ENCODE measurements around the gene NEU2. TPM values are rescaled to one million over a fixed set of nuclear protein-coding genes. Genes with fewer than 3 reads are reported as not detected.

NEU2 gene
- total and polyA plus RNA-seq, 3 experiments from 2014 or later = not detected

GRCh38 chr2:233059547-233059796 lies 27.0 kb downstream of the NEU2 start:
- Mint-ChIP-seq H3K27ac (peak overlapping the region; percentile 94 to 100 (median 98)), H3K9me3 (peaks cover 0 to 1% (median 0%) of the 10 kb centered on the region in 5 donors), H3K27me3 (no peaks in the 10 kb centered on the region), H3K4me3 (peak overlapping the region in 6 of 7 donors; percentile 90 to 98 (median 94)), H3K4me1 (peaks cover 31 to 43% (median 34%) of the 10 kb centered on the region in 3 donors), H3K36me3 (peaks cover 0 to 40% (median 0%) of the 10 kb centered on the region in 3 donors)
- Histone ChIP-seq H3K9me3 (ENCODE audit: low read length) (no peaks in the 10 kb centered on the region), H3K27me3 (ENCODE audit: insufficient read depth, low read length, poor library complexity, severe bottlenecking) (no peaks in the 10 kb centered on the region), H3K4me1 (ENCODE audit: insufficient read depth, low read length) (peaks cover 40% of the 10 kb centered on the region), H3K4me3 (ENCODE audit: low read length) (peak overlapping the region; percentile 100), H3K36me3 (ENCODE audit: insufficient read depth, low read length) (peaks cover 4% of the 10 kb centered on the region), H3K27ac (ENCODE audit: low read depth, low read length) (peak overlapping the region; percentile 80)
- ChIA-PET CTCF (interaction anchor here (1.1 to 4.3 kb wide), 8 partner anchors 8 to 76 kb away, joined by 3 to 52 read pairs (median 14); no protein-coding TSS in a partner anchor), POLR2A (interaction anchor here (0.6 to 3.3 kb wide), 5 partner anchors 17 to 249 kb away, joined by 3 to 43 read pairs (median 12); no protein-coding TSS in a partner anchor)
- no peak for DNase-seq

DNA sequence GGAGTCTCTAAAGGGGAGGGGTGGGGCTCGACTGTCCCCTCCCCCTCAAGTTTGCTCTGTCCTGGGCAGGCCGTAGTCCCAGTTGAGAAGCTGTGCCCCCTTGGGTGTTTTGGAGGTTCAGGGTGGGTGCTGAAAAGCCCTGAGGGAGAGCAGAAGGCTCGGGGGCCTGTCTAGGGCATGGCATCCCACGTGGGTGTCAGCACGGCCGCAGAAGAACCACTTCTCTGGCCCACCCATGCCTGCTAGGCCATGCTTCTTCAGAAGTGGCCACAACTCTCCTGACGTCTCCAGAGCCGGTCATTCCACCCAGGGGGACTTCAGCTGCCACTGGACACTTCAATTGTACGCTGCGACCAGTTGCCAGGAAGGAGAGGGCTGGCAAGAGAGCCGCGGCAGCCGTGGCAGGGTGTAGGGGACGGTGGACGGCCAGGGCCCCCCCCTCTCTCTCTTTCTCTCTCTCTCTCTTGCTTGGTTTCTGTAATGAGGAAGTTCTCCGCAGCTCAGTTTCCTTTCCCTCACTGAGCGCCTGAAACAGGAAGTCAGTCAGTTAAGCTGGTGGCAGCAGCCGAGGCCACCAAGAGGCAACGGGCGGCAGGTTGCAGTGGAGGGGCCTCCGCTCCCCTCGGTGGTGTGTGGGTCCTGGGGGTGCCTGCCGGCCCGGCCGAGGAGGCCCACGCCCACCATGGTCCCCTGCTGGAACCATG lies 27.5 kb downstream of the NEU2 start, which contains the start of gene INPP5D:
INPP5D (plus strand) TSS at position 546 of the 704 bp plus-strand sequence; CDS start at position 683, 137 bp downstream.
- H3K9me3 Mint-ChIP-seq = peaks cover 0 to 1% (median 0%) of the 10 kb centered on the region in 5 donors
- peaks cover 36 to 47% (median 37%) of the 10 kb centered on the region in 3 donors for H3K4me1 Mint-ChIP-seq
- POLR2A ChIA-PET = interaction anchor here (0.7 to 3.3 kb wide), 12 partner anchors 16 to 208 kb away, joined by 3 to 43 read pairs (median 6); partner anchors contain the start of gene ATG16L1
- peaks cover 0 to 45% (median 0%) of the 10 kb centered on the region in 3 donors for H3K36me3 Mint-ChIP-seq
- Histone ChIP-seq H3K4me1 (ENCODE audit: insufficient read depth, low read length) (peaks cover 43% of the 10 kb centered on the region), H3K27ac (ENCODE audit: low read depth, low read length) (peak within 1 kb of the TSS; percentile 80), H3K9me3 (ENCODE audit: low read length) (no peaks in the 10 kb centered on the region), H3K4me3 (ENCODE audit: low read length) (peak within 1 kb of the TSS; percentile 100), H3K27me3 (ENCODE audit: insufficient read depth, low read length, poor library complexity, severe bottlenecking) (no peaks in the 10 kb centered on the region), H3K36me3 (ENCODE audit: insufficient read depth, low read length) (peaks cover 4% of the 10 kb centered on the region)
- H3K27me3 Mint-ChIP-seq = no peaks in the 10 kb centered on the region
- H3K4me3 Mint-ChIP-seq = peak within 1 kb of the TSS; percentile 90 to 98 (median 95)
- peak; percentile 62 to 87 (median 80) for DNase-seq
- peak within 1 kb of the TSS; percentile 94 to 100 (median 98) for H3K27ac Mint-ChIP-seq
- CTCF ChIA-PET = interaction anchor here (0.7 to 4.3 kb wide), 18 partner anchors 9 to 181 kb away, joined by 3 to 52 read pairs (median 6); no protein-coding TSS in a partner anchor

DNA sequence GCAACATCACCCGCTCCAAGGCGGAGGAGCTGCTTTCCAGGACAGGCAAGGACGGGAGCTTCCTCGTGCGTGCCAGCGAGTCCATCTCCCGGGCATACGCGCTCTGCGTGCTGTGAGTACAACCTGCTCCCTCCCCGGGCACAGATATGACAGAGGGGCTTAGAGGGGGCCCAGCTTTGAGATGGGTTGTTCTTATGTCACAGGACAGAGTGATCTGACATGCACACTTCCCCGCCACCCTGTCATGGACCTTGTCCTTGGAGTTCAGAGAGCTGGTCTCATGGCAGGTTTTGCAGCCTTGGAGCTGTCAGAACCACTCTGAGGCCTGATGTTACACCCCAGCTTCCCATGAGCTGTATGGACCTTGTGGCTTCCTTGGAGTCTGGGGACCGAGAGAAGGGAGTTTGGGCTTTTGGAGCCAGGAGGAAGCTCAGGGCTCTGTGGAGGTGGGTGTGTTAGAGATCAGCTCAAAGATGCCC lies 28.1 kb downstream of the NEU2 start:
- Histone ChIP-seq H3K27me3 (ENCODE audit: insufficient read depth, low read length, poor library complexity, severe bottlenecking) (no peaks in the 10 kb centered on the region), H3K4me3 (ENCODE audit: low read length) (peak overlapping the region; percentile 100), H3K4me1 (ENCODE audit: insufficient read depth, low read length) (peaks cover 47% of the 10 kb centered on the region), H3K9me3 (ENCODE audit: low read length) (no peaks in the 10 kb centered on the region), H3K27ac (ENCODE audit: low read depth, low read length) (peak overlapping the region; percentile 80), H3K36me3 (ENCODE audit: insufficient read depth, low read length) (peaks cover 4% of the 10 kb centered on the region)
- Mint-ChIP-seq H3K27me3 (no peaks in the 10 kb centered on the region), H3K4me1 (peaks cover 42 to 53% (median 42%) of the 10 kb centered on the region in 3 donors), H3K9me3 (peaks cover 0 to 1% (median 0%) of the 10 kb centered on the region in 5 donors), H3K4me3 (peak overlapping the region; percentile 90 to 98 (median 95)), H3K36me3 (peaks cover 0 to 50% (median 0%) of the 10 kb centered on the region in 3 donors), H3K27ac (peak overlapping the region; percentile 94 to 100 (median 98))
- POLR2A ChIA-PET = interaction anchor here (0.6 to 3.3 kb wide), 14 partner anchors 10 to 271 kb away, joined by 3 to 43 read pairs (median 6); partner anchors contain the start of gene ATG16L1
- CTCF ChIA-PET = interaction anchor here (0.7 to 4.3 kb wide), 20 partner anchors 9 to 191 kb away, joined by 3 to 52 read pairs (median 6); partner anchors contain the start of gene ATG16L1
- DNase-seq = no peak

- no peak for DNase-seq
- CTCF ChIA-PET = interaction anchor here (0.8 to 4.3 kb wide), 19 partner anchors 10 to 190 kb away, joined by 3 to 52 read pairs (median 7); partner anchors contain the start of gene ATG16L1
- H3K27me3 Mint-ChIP-seq = no peaks in the 10 kb centered on the region
- H3K4me1 ChIP-seq (ENCODE audit: insufficient read depth, low read length) = peaks cover 47% of the 10 kb centered on the region
- peaks cover 44 to 57% (median 44%) of the 10 kb centered on the region in 3 donors for H3K4me1 Mint-ChIP-seq
- peaks cover 0 to 54% (median 1%) of the 10 kb centered on the region in 3 donors for H3K36me3 Mint-ChIP-seq
- peak overlapping the region; percentile 90 to 98 (median 95) for H3K4me3 Mint-ChIP-seq
- POLR2A ChIA-PET = interaction anchor here (0.6 to 3.3 kb wide), 13 partner anchors 9 to 271 kb away, joined by 3 to 43 read pairs (median 6); partner anchors contain the start of gene ATG16L1
- no peaks in the 10 kb centered on the region for H3K27me3 ChIP-seq (ENCODE audit: insufficient read depth, low read length, poor library complexity, severe bottlenecking)
- peaks cover 0 to 1% (median 0%) of the 10 kb centered on the region in 5 donors for H3K9me3 Mint-ChIP-seq
- H3K27ac Mint-ChIP-seq = peak overlapping the region; percentile 94 to 100 (median 98)
- H3K36me3 ChIP-seq (ENCODE audit: insufficient read depth, low read length) = peaks cover 6% of the 10 kb centered on the region
- H3K9me3 ChIP-seq (ENCODE audit: low read length) = no peaks in the 10 kb centered on the region
- peak overlapping the region; percentile 80 for H3K27ac ChIP-seq (ENCODE audit: low read depth, low read length)
- H3K4me3 ChIP-seq (ENCODE audit: low read length) = peak overlapping the region; percentile 100
These were observed 28.6 kb downstream of the NEU2 start for GRCh38 chr2:233060980-233061590.

DNA sequence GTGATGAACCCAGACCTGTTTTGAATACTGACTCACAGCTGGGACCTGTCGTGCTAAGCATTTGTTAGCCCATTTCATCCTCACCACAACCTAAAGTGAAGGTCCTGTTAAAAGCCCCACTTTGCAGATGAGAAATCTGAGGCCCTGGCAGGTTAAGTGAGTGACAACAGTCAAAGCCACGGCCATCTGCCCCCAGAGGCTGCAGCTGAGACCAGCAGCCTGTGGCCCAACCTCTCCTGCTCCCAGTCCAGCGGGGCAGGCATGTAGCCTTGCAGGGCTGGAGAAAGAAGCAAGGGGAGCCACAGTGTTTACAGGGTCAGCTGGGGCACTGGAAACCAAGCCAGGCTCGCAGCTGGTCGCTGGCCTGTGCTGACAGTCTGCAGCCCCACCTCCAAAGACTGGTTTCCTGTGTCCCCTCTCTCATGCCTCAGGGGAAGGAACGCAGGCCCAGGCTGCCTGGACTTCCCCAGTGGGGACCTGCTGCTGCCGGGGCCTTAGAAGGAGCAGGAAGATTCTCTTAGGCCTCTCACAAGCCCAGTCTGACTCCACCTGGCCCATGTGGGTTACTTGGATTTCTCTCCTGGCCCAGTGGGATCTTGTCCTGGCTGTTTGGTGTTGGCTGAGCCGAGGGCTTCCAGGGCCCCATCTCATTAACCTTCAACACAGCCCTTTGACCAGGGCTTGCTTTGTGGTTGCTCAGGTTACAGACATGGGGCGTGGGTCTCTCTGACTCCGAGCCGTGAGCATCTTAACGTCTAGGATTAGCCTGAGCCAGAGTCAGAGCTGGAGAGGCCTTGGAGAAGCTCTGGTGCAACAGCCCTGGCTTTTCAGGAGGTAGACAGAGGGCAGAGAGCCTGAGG lies 29.3 kb downstream of the NEU2 start:
- peaks cover 0 to 61% (median 2%) of the 10 kb centered on the region in 3 donors for H3K36me3 Mint-ChIP-seq
- DNase-seq = peak in 2 of 5 donors; percentile 20 to 31
- no peaks in the 10 kb centered on the region for H3K27me3 Mint-ChIP-seq
- H3K36me3 ChIP-seq (ENCODE audit: insufficient read depth, low read length) = peaks cover 11% of the 10 kb centered on the region
- peaks cover 51 to 64% (median 51%) of the 10 kb centered on the region in 3 donors for H3K4me1 Mint-ChIP-seq
- H3K4me1 ChIP-seq (ENCODE audit: insufficient read depth, low read length) = peaks cover 52% of the 10 kb centered on the region
- ChIA-PET CTCF (interaction anchor here (0.8 to 4.3 kb wide), 13 partner anchors 8 to 189 kb away, joined by 3 to 52 read pairs (median 7); partner anchors contain the start of gene ATG16L1), POLR2A (interaction anchor here (0.5 to 3.3 kb wide), 9 partner anchors 9 to 206 kb away, joined by 5 to 43 read pairs (median 11); no protein-coding TSS in a partner anchor)
- no peaks in the 10 kb centered on the region for H3K9me3 ChIP-seq (ENCODE audit: low read length)
- H3K9me3 Mint-ChIP-seq = peaks cover 0 to 1% (median 0%) of the 10 kb centered on the region in 5 donors
- H3K4me3 ChIP-seq (ENCODE audit: low read length) = peak overlapping the region; percentile 100
- H3K27ac Mint-ChIP-seq = peak overlapping the region; percentile 94 to 100 (median 98)
- peak overlapping the region; percentile 90 to 98 (median 95) for H3K4me3 Mint-ChIP-seq
- H3K27me3 ChIP-seq (ENCODE audit: insufficient read depth, low read length, poor library complexity, severe bottlenecking) = no peaks in the 10 kb centered on the region
- peak overlapping the region; percentile 80 for H3K27ac ChIP-seq (ENCODE audit: low read depth, low read length)

DNA sequence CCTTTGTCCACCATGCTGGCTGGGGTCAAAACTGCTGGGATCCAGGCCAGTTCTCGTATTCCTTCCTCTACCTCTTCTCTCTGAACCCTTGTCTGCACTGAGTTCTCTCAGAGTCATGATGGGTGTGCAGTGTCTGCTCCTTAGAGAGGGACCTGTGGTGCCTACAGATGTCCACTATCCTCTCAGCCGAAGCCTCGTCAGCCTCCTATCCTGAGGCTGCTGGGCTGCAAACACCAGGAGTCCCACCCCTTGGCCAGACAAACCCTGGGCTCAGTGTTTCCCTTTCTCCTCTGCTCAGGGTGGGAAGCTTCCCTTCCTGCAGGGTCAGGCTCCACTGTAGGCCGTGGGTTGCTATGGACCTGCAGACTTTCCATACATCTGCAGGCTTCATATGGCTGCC lies 30.0 kb downstream of the NEU2 start:
- Histone ChIP-seq H3K4me1 (ENCODE audit: insufficient read depth, low read length) (peaks cover 57% of the 10 kb centered on the region), H3K27me3 (ENCODE audit: insufficient read depth, low read length, poor library complexity, severe bottlenecking) (no peaks in the 10 kb centered on the region), H3K27ac (ENCODE audit: low read depth, low read length) (peak overlapping the region; percentile 80), H3K36me3 (ENCODE audit: insufficient read depth, low read length) (peaks cover 14% of the 10 kb centered on the region), H3K9me3 (ENCODE audit: low read length) (no peaks in the 10 kb centered on the region), H3K4me3 (ENCODE audit: low read length) (peak overlapping the region; percentile 100)
- Mint-ChIP-seq H3K4me1 (peaks cover 58 to 70% (median 58%) of the 10 kb centered on the region in 3 donors), H3K9me3 (peaks cover 0 to 1% (median 0%) of the 10 kb centered on the region in 5 donors), H3K36me3 (peaks cover 0 to 67% (median 4%) of the 10 kb centered on the region in 3 donors), H3K27me3 (no peaks in the 10 kb centered on the region), H3K27ac (peak overlapping the region; percentile 75 to 100 (median 98)), H3K4me3 (peak overlapping the region; percentile 90 to 98 (median 95))
- CTCF ChIA-PET = interaction anchor here (1.0 to 4.3 kb wide), 4 partner anchors 9 to 31 kb away, joined by 3 to 52 read pairs (median 16); no protein-coding TSS in a partner anchor
- DNase-seq = no peak
- POLR2A ChIA-PET = interaction anchor here (0.5 kb wide), 1 partner anchor 15 kb away, joined by 5 read pairs; no protein-coding TSS in a partner anchor
